B cell (primary cell): ENCODE measurements around the gene MYH13. TPM values are rescaled to one million over a fixed set of nuclear protein-coding genes. Genes with fewer than 3 reads are reported as not detected.

Source experiments
- ATAC-seq: fragments of 200-7000 bp; cut with Tn5 transposase; one replicate; pipeline ENCODE4 v1.10.0; 2021; ENCODE audit warnings: low read depth, mild to moderate bottlenecking, moderate number of reproducible peaks, moderate library complexity
- CTCF ChIA-PET: fragments of 350-600 bp; sonication (Branson Sonifier 250); formaldehyde crosslinking; loops from one replicate; lab custom pipeline; 2021; ENCODE audit warnings: antibody characterized with exemption, inconsistent platforms; lab: Charles Lee
- POLR2A ChIA-PET: fragments of 350-600 bp; sonication (Branson Sonifier 250); formaldehyde crosslinking; loops from one replicate; lab custom pipeline; 2021; ENCODE audit warnings: antibody characterized with exemption; lab: Charles Lee
- DNase-seq: peaks from one replicate; pipeline ENCODE4 v3.0.0; 2013
- H2AFZ ChIP-seq: 2 replicates; pipeline ENCODE4 v1.6.1; 2012; ENCODE audit warnings: mild to moderate bottlenecking, low read depth, low read length; ENCODE audit not compliant: insufficient read depth, poor library complexity, severe bottlenecking
- H3K27ac ChIP-seq, 2 donors: 1 replicate in 1 of 2; 2 replicates in 1 of 2; pipeline ENCODE4 v1.5.1; 2012 to 2013; ENCODE audit warnings: low read length in 2 of 2, mild to moderate bottlenecking in 2 of 2, moderate library complexity in 1 of 2
- H3K27me3 ChIP-seq, 4 experiments: fragments of 200-600 bp in 1 of 4; sonication (generic) in 1 of 4; replicated peaks in 1 of 4; 1 replicate in 2 of 4; 2 replicates in 2 of 4; pipeline versions ENCODE4 v1.6.1 to v1.7.0; 2013 to 2016; ENCODE audit warnings: low read length in 3 of 4, mild to moderate bottlenecking in 2 of 4, mixed read lengths in 1 of 4, moderate library complexity in 1 of 4; ENCODE audit not compliant: insufficient read depth in 4 of 4, control insufficient read depth in 3 of 4; ENCODE audit errors: control extremely low read depth in 1 of 4
- H3K36me3 ChIP-seq, 2 experiments: replicated peaks in 1 of 2; 1 replicate in 1 of 2; 2 replicates in 1 of 2; pipeline versions ENCODE4 v1.6.1 to v1.7.1; 2013; ENCODE audit warnings: low read length in 1 of 2; ENCODE audit not compliant: insufficient read depth in 2 of 2, control insufficient read depth in 1 of 2; ENCODE audit errors: control extremely low read depth in 1 of 2, extremely low read depth in 1 of 2
- H3K4me1 ChIP-seq, 2 donors: fragments of 200-600 bp in 1 of 2; sonication (generic) in 1 of 2; 1 replicate in 1 of 2; 2 replicates in 1 of 2; pipeline versions ENCODE4 v1.5.1 to v1.6.1; 2013 to 2017; ENCODE audit warnings: low read length in 2 of 2; ENCODE audit not compliant: control insufficient read depth in 2 of 2, insufficient read depth in 2 of 2
- H3K4me2 ChIP-seq: replicated peaks from 2 replicates; pipeline ENCODE3; 2012; ENCODE audit warnings: mild to moderate bottlenecking, low read depth, low read length; ENCODE audit not compliant: poor library complexity, severe bottlenecking
- H3K4me3 ChIP-seq, 5 experiments: fragments of 200-600 bp in 1 of 5; sonication (generic) in 1 of 5; 1 replicate in 3 of 5; 2 replicates in 2 of 5; pipeline versions ENCODE4 v1.5.1 to v1.7.0; 2011 to 2016; ENCODE audit warnings: low read length in 4 of 5, mild to moderate bottlenecking in 4 of 5, low read depth in 2 of 5, control low read depth in 1 of 5, moderate library complexity in 1 of 5; ENCODE audit not compliant: insufficient read depth in 1 of 5; ENCODE audit errors: control extremely low read depth in 1 of 5, extremely low read depth in 1 of 5
- H3K79me2 ChIP-seq: fragments of 200-600 bp; sonication (generic); one replicate; pipeline ENCODE4 v1.6.0; 2016; ENCODE audit warnings: low read length; ENCODE audit not compliant: control insufficient read depth, insufficient read depth
- H3K9ac ChIP-seq: fragments of 200-600 bp; sonication (generic); 2 replicates; pipeline ENCODE4 v1.6.1; 2017; ENCODE audit warnings: mild to moderate bottlenecking, low read length, moderate library complexity
- H3K9me3 ChIP-seq, 3 donors: one replicate each; pipeline versions ENCODE4 v1.6.1 to v1.7.1; 2013; ENCODE audit warnings: low read length in 2 of 3; ENCODE audit not compliant: control insufficient read depth in 2 of 3, insufficient read depth in 1 of 3; ENCODE audit errors: control extremely low read depth in 1 of 3
- H4K20me1 ChIP-seq: 2 replicates; pipeline ENCODE4 v1.6.0; 2012; ENCODE audit warnings: mild to moderate bottlenecking, low read length; ENCODE audit not compliant: insufficient read depth, control insufficient read depth, poor library complexity, severe bottlenecking
- H3K27ac Mint-ChIP-seq: one replicate; pipeline ENCODE4 v1.8.0; 2021; ENCODE audit warnings: mixed read lengths
- H3K27me3 Mint-ChIP-seq: one replicate; pipeline ENCODE4 v1.8.0; 2021; ENCODE audit warnings: mixed read lengths
- H3K4me1 Mint-ChIP-seq: one replicate; pipeline ENCODE4 v1.8.0; 2021; ENCODE audit warnings: mixed read lengths
- H3K4me3 Mint-ChIP-seq: one replicate; pipeline ENCODE4 v1.8.0; 2021; ENCODE audit warnings: mixed read lengths
- H3K9me3 Mint-ChIP-seq: one replicate; pipeline ENCODE4 v1.8.0; 2022; ENCODE audit warnings: mixed read lengths; ENCODE audit not compliant: insufficient read depth
- EZH2 ChIP-seq: IDR thresholded peaks from 2 replicates; pipeline ENCODE4 v1.6.1; 2012; ENCODE audit warnings: borderline replicate concordance, low read depth, mild to moderate bottlenecking, moderate library complexity, low read length; ENCODE audit not compliant: insufficient read depth, poor library complexity, severe bottlenecking
- WGBS: methylation state at CpG from one replicate; pipeline ENCODE4 v1.1.5; 2013; ENCODE audit warnings: missing lambda C conversion rate; ENCODE audit not compliant: insufficient coverage; 5-methylcytosine and 5-hydroxymethylcytosine counted together
- intact Hi-C: fragments of 100-400 bp; cut with micrococcal nuclease; formaldehyde crosslinking; loops from one replicate; pipeline ENCODE4 v1.10.0; 2022
- polyA plus RNA-seq: library from polyadenylated mRNA; depleted of rRNA; stranded (reverse); fragments of >200 nt; gene quantifications from 2 replicates; pipeline ENCODE4 v1.2.3, GENCODE V29; 2012
- total RNA-seq, 2 donors: library from RNA; stranded (reverse); fragments of 120-200 nt in 1 of 2; gene quantifications; 1 replicate in 1 of 2; 2 replicates in 1 of 2; pipeline versions ENCODE4 v1.2.3 to v1.2.4, GENCODE V29; 2013 to 2022
- TF ChIP-seq, protein P1 (sequence below): fragments of 200-600 bp; IDR thresholded peaks from one replicate; pipeline ENCODE4 v1.8.0; 2022; ENCODE audit warnings: antibody characterized with exemption, mild to moderate bottlenecking

The MYH13 gene
- total and polyA plus RNA-seq, 2 donors (not counting 1 experiment from before 2014, with no cell fraction given), result not detected

DNA sequence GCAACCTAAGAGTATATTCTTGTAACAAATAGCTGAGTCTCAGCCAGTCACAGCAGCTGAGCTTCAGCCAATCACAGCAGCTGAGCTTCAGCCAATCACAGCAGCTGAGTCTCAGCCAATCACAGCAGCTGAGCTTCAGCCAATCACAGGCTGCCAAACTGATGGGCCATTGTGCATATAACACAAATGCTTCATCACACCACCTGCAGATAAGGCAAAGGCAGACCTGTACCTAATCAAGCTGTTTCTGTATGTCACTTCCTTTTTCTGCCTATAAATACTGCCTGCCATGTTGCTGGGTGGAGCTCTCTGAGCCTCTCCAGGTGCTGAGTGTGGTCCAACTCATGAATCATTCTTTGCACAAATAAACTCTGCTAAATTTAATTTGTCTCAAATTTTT is 19.9 kb downstream of the MYH13 start:
- no peak overlapping the region for H3K9ac ChIP-seq
- no peaks in the 10 kb centered on the region for H3K36me3 ChIP-seq
- TF ChIP-seq, protein P1, sequence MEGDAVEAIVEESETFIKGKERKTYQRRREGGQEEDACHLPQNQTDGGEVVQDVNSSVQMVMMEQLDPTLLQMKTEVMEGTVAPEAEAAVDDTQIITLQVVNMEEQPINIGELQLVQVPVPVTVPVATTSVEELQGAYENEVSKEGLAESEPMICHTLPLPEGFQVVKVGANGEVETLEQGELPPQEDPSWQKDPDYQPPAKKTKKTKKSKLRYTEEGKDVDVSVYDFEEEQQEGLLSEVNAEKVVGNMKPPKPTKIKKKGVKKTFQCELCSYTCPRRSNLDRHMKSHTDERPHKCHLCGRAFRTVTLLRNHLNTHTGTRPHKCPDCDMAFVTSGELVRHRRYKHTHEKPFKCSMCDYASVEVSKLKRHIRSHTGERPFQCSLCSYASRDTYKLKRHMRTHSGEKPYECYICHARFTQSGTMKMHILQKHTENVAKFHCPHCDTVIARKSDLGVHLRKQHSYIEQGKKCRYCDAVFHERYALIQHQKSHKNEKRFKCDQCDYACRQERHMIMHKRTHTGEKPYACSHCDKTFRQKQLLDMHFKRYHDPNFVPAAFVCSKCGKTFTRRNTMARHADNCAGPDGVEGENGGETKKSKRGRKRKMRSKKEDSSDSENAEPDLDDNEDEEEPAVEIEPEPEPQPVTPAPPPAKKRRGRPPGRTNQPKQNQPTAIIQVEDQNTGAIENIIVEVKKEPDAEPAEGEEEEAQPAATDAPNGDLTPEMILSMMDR, result no peak
- no peak for TF ChIP-seq EZH2
- H2AFZ ChIP-seq, result no peak overlapping the region
- no peaks in the 10 kb centered on the region for H3K4me1 ChIP-seq
- POLR2A ChIA-PET, result no interaction called here
- H3K9me3 Mint-ChIP-seq, result no peaks in the 10 kb centered on the region
- H3K79me2 ChIP-seq, result no peaks in the 10 kb centered on the region
- H3K4me3 Mint-ChIP-seq, result no peak overlapping the region
- no peak overlapping the region for H3K4me2 ChIP-seq
- CTCF ChIA-PET, result interaction anchor here (1.2 kb wide), 1 partner anchor 21 kb away, joined by 3 read pairs; no protein-coding TSS in a partner anchor
- H3K4me1 Mint-ChIP-seq, result no peaks in the 10 kb centered on the region
- H3K27me3 Mint-ChIP-seq, result peaks cover 16% of the 10 kb centered on the region
- ATAC-seq (no peak), DNase-seq (no peak)
- no peak overlapping the region for H3K4me3 ChIP-seq
- peaks cover 0 to 3% (median 0%) of the 10 kb centered on the region in 3 donors for H3K9me3 ChIP-seq
- H3K27me3 ChIP-seq, result peaks cover 0 to 2% (median 0%) of the 10 kb centered on the region in 4 experiments
- no peak overlapping the region for H3K27ac Mint-ChIP-seq
- H3K27ac ChIP-seq, result no peak overlapping the region
- no peaks in the 10 kb centered on the region for H4K20me1 ChIP-seq
- intact Hi-C loops, result no loop called here

DNA sequence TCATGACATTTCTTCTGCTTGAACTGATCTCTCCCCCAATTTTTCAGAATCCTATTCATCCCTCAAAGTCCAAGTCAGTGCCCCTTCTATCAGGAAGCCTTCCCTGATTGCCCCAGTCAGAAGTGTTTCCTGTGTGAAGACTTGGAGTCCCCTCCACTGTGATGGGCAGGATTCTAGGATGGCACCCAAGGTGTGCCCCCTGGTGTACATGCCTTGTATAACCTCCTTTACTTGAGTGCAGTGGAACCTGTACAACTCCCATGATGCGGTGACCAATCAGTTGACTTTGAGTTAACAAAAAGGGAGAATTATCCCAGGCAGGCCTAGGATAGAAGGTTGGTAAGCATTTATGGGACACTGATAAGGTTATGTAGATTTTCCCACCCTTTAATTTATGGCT is 23.4 kb downstream of the MYH13 start:
- Histone ChIP-seq H3K4me2 (no peak overlapping the region), H3K4me1 (no peaks in the 10 kb centered on the region), H3K9me3 (peaks cover 0 to 3% (median 0%) of the 10 kb centered on the region in 3 donors), H3K27ac (no peak overlapping the region), H4K20me1 (no peaks in the 10 kb centered on the region), H3K9ac (no peak overlapping the region), H3K27me3 (peaks cover 0 to 2% (median 0%) of the 10 kb centered on the region in 4 experiments), H2AFZ (no peak overlapping the region), H3K4me3 (no peak overlapping the region), H3K79me2 (no peaks in the 10 kb centered on the region), H3K36me3 (no peaks in the 10 kb centered on the region)
- TF ChIP-seq, protein P1, result no peak
- TF ChIP-seq EZH2, result no peak
- DNase-seq (no peak), ATAC-seq (no peak)
- ChIA-PET POLR2A (no interaction called here), CTCF (no interaction called here)
- H3K4me3 Mint-ChIP-seq, result no peak overlapping the region
- no peak overlapping the region for H3K27ac Mint-ChIP-seq
- intact Hi-C loops, result no loop called here
- WGBS, result 80% methylated on average over 1 of the region's 1 CpG
- H3K4me1 Mint-ChIP-seq, result no peaks in the 10 kb centered on the region
- H3K27me3 Mint-ChIP-seq, result peaks cover 13% of the 10 kb centered on the region
- H3K9me3 Mint-ChIP-seq, result no peaks in the 10 kb centered on the region
